Endothelial cell of umbilical vein (primary cell): ENCODE data around the gene AOC1. TPM values are rescaled to one million over a fixed set of nuclear protein-coding genes. Genes with fewer than 3 reads are reported as not detected.

Experiments
- BruUV-seq: library from RNA; stranded (reverse); fragments of 400-500 nt; replicated peaks from 2 replicates; lab custom pipeline; 2021; lab: Mats Ljungman, UMichigan
- CTCF ChIA-PET: fragments of 300-600, 350-600 bp; sonication (Branson Sonifier 250); formaldehyde crosslinking; loops from one replicate; lab custom pipeline; 2021; ENCODE audit warnings: antibody characterized with exemption, inconsistent platforms; lab: Charles Lee
- POLR2A ChIA-PET: fragments of 300-600, 350-600 bp; sonication (Branson Sonifier 250); formaldehyde crosslinking; loops from one replicate; lab custom pipeline; 2021; ENCODE audit warnings: antibody characterized with exemption, inconsistent platforms; lab: Charles Lee
- DNase-seq: peaks from one replicate; pipeline ENCODE4 v3.0.0-alpha.2; 2011; ENCODE audit warnings: low read depth, low spot score
- FAIRE-seq: peaks from 2 replicates; lab custom pipeline; 2011; peaks lifted over from hg19 to GRCh38; lab: Jason Lieb, UNC
- H2AFZ ChIP-seq: 2 replicates; pipeline ENCODE4 v1.6.0; 2012; ENCODE audit warnings: low read depth, low read length, control low read depth, inconsistent platforms
- H3K27ac ChIP-seq: 2 replicates; pipeline ENCODE4 v1.5.1; 2011; ENCODE audit warnings: low read depth, mild to moderate bottlenecking, control low read depth, low read length, moderate library complexity; ENCODE audit not compliant: insufficient read depth
- H3K27me3 ChIP-seq, 2 experiments: 2 replicates each; pipeline versions ENCODE4 v1.6.0 to v1.6.1; 2011; ENCODE audit warnings: low read length in 2 of 2, mixed read lengths in 1 of 2; ENCODE audit not compliant: control insufficient read depth in 2 of 2, insufficient read depth in 2 of 2
- H3K36me3 ChIP-seq, 2 experiments: 2 replicates in 1 of 2; 3 replicates in 1 of 2; pipeline ENCODE4 v1.5.1; 2011; ENCODE audit warnings: low read length in 2 of 2, mild to moderate bottlenecking in 1 of 2, moderate library complexity in 1 of 2; ENCODE audit not compliant: control insufficient read depth in 2 of 2, insufficient read depth in 2 of 2; ENCODE audit errors: extremely low read depth in 1 of 2
- H3K4me1 ChIP-seq: 3 replicates; pipeline ENCODE4 v1.5.1; 2011; ENCODE audit warnings: mild to moderate bottlenecking, low read length; ENCODE audit not compliant: control insufficient read depth, insufficient read depth; ENCODE audit errors: extremely low read depth
- H3K4me2 ChIP-seq: 2 replicates; pipeline ENCODE4 v1.6.1; 2011; ENCODE audit warnings: low read length, control low read depth, mixed read lengths; ENCODE audit not compliant: insufficient read depth
- H3K4me3 ChIP-seq, 3 experiments: fragments of 200-600 bp in 1 of 3; sonication (generic), shearing (Covaris generic) in 1 of 3; replicated peaks in 1 of 3; 2 replicates each; pipeline ENCODE4 v1.5.1; 2011 to 2016; ENCODE audit warnings: control low read depth in 3 of 3, low read length in 3 of 3, mild to moderate bottlenecking in 2 of 3, inconsistent platforms in 1 of 3, low read depth in 1 of 3, moderate library complexity in 1 of 3; ENCODE audit not compliant: insufficient read depth in 1 of 3
- H3K79me2 ChIP-seq: 2 replicates; pipeline ENCODE4 v1.6.0; 2012; ENCODE audit warnings: low read length, inconsistent platforms; ENCODE audit not compliant: control insufficient read depth, insufficient read depth
- H3K9ac ChIP-seq: replicated peaks from 2 replicates; pipeline ENCODE3; 2011; ENCODE audit warnings: low read length, control low read depth; ENCODE audit not compliant: insufficient read depth; ENCODE audit errors: extremely low read depth
- H3K9me1 ChIP-seq: replicated peaks from 3 replicates; pipeline ENCODE4 v1.6.0; 2011; ENCODE audit warnings: mild to moderate bottlenecking, low read length; ENCODE audit not compliant: control insufficient read depth, insufficient read depth; ENCODE audit errors: extremely low read depth
- H3K9me3 ChIP-seq: replicated peaks from 2 replicates; pipeline ENCODE4 v1.5.1; 2012; ENCODE audit warnings: low read length, inconsistent platforms; ENCODE audit not compliant: control insufficient read depth, insufficient read depth
- H4K20me1 ChIP-seq: replicated peaks from 2 replicates; pipeline ENCODE3; 2011; ENCODE audit warnings: mild to moderate bottlenecking, low read length; ENCODE audit not compliant: control insufficient read depth, insufficient read depth; ENCODE audit errors: extremely low read depth
- CTCF ChIP-seq, 2 donors: IDR thresholded peaks; 1 replicate in 1 of 2; 2 replicates in 1 of 2; pipeline ENCODE4 v1.5.1; 2011; ENCODE audit warnings: low read length in 2 of 2, mild to moderate bottlenecking in 2 of 2, moderate library complexity in 2 of 2, control low read depth in 1 of 2, inconsistent platforms in 1 of 2, low read depth in 1 of 2; ENCODE audit not compliant: insufficient read depth in 1 of 2; ENCODE audit errors: extremely low read depth in 1 of 2
- EZH2 ChIP-seq: IDR thresholded peaks from 2 replicates; pipeline ENCODE4 v1.6.1; 2012; ENCODE audit warnings: borderline replicate concordance, low read depth, mild to moderate bottlenecking, moderate library complexity, low read length, inconsistent platforms; ENCODE audit not compliant: severe bottlenecking
- FOS ChIP-seq: IDR thresholded peaks from 2 replicates; pipeline ENCODE4 v1.6.1; 2011; ENCODE audit warnings: mild to moderate bottlenecking, low read length, moderate library complexity, borderline replicate concordance; ENCODE audit not compliant: insufficient read depth
- GATA2 ChIP-seq: IDR thresholded peaks from 2 replicates; pipeline ENCODE4 v1.7.0; 2011; ENCODE audit warnings: low read depth, mild to moderate bottlenecking, moderate library complexity, mixed read lengths, low read length; ENCODE audit not compliant: insufficient read length, insufficient read depth
- JUN ChIP-seq: IDR thresholded peaks from 2 replicates; pipeline ENCODE4 v1.6.1; 2011; ENCODE audit warnings: borderline replicate concordance, low read depth; ENCODE audit not compliant: insufficient read length, insufficient read depth
- MAX ChIP-seq: IDR thresholded peaks from 2 replicates; pipeline ENCODE4 v1.6.1; 2011; ENCODE audit not compliant: insufficient read depth, insufficient read length
- MYC ChIP-seq: IDR thresholded peaks from one replicate; pipeline ENCODE4 v1.6.1; 2011; ENCODE audit warnings: mild to moderate bottlenecking, low read depth, low read length
- POLR2A ChIP-seq: IDR thresholded peaks from 2 replicates; pipeline ENCODE4 v1.6.1; 2012; ENCODE audit warnings: low read depth, mild to moderate bottlenecking, control low read depth, low read length
- POLR2AphosphoS5 ChIP-seq: IDR thresholded peaks from 2 replicates; pipeline ENCODE4 v1.6.1; 2012; ENCODE audit warnings: low read depth, mild to moderate bottlenecking, control low read depth, low read length, moderate library complexity; ENCODE audit not compliant: insufficient read depth
- dilution Hi-C: fragments of 300-500 bp; cut with MboI; formaldehyde crosslinking; loops from one replicate; pipeline ENCODE4 v1.15.0; 2019; ENCODE audit warnings: low sequenced_read_pairs; ENCODE audit not compliant: extremely low pct_ligation_motif_present
- intact Hi-C: fragments of 100-400 bp; cut with micrococcal nuclease; formaldehyde crosslinking; loops from one replicate; pipeline ENCODE4 v1.10.0; 2022
- polyA plus RNA-seq, 4 experiments: library from polyadenylated mRNA; depleted of rRNA in 3 of 4; stranded (reverse) in 3 of 4; unstranded in 1 of 4; fragments of >200 nt; gene quantifications; 2 replicates each; pipeline versions ENCODE4 v1.2.1 to v1.2.3, GENCODE V29; 2011 to 2012; ENCODE audit warnings: missing spikeins in 1 of 4
- total RNA-seq: library from RNA; stranded (reverse); gene quantifications from 2 replicates; pipeline ENCODE4 v1.2.3, GENCODE V29; 2021

The AOC1 gene
- total and polyA plus RNA-seq, 2 donors (not counting 3 experiments of a cell fraction or from before 2014, with no cell fraction given), result not detected

- peaks cover 3 to 16% of the 10 kb centered on the region in 2 experiments for H3K27me3 ChIP-seq
- intact Hi-C loops, result no loop called here
- no peak overlapping the region for H3K4me3 ChIP-seq
- H3K4me1 ChIP-seq, result no peaks in the 10 kb centered on the region
- H3K9me3 ChIP-seq, result no peaks in the 10 kb centered on the region
- no peaks in the 10 kb centered on the region for H3K9me1 ChIP-seq
- H3K36me3 ChIP-seq, result no peaks in the 10 kb centered on the region
- H3K9ac ChIP-seq, result no peak overlapping the region
- no peaks in the 10 kb centered on the region for H4K20me1 ChIP-seq
- no peak overlapping the region for H3K27ac ChIP-seq
- no peak for FAIRE-seq
- H3K79me2 ChIP-seq, result no peaks in the 10 kb centered on the region
- dilution Hi-C loops, result no loop called here
- ChIA-PET CTCF (no interaction called here), POLR2A (no interaction called here)
- TF ChIP-seq FOS (no peak), CTCF (IDR thresholded peaks at IDR 0.05; ENCODE audit: extremely low read depth in 1 of 2, insufficient read depth in 1 of 2, low read depth in 1 of 2, low read length in 2 of 2) (no peak), EZH2 (no peak), JUN (no peak), MYC (no peak), POLR2AphosphoS5 (no peak), POLR2A (no peak), MAX (no peak), GATA2 (no peak)
- BruUV-seq, result no TSS peak
- no peak for DNase-seq
- H3K4me2 ChIP-seq, result no peak overlapping the region
- H2AFZ ChIP-seq, result no peak overlapping the region
Observed at GRCh38 chr7:150824379-150825177, 27.7 kb upstream of the AOC1 start.
